NCI-H2227 treated with DMSO at 0.1 percent for 48 hours (cell line): ENCODE measurements around the gene ATP11A.
"Not testable (repeated sequence)": the region's sequence is repeated elsewhere in the genome, so short reads cannot be mapped to it uniquely, and the experiment has no call there.

Experiments
- DNase-seq: peaks from one replicate; lab custom pipeline; 2025; lab: John Stamatoyannopoulos, UW

ATP11A gene

DNA sequence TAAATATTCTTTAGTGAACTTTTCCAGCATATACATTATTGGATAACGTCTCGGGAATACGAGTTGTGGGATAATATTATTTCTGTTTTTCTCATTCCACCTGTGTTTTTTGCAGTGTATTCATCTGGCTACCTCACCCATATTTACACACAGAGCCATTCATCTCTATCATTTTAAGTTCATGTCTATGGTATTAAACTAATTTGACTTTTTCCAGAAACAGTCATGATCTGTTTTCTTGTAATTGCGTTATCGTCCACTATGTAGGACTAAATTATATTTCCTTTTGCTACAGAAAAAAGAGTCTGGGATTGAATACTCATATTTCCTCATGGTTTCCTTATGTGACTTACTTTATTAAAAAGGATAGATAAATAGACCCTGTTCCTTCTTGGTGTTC lies 2.7 kb downstream of the ATP11A start:
- DNase-seq = no peak

DNA sequence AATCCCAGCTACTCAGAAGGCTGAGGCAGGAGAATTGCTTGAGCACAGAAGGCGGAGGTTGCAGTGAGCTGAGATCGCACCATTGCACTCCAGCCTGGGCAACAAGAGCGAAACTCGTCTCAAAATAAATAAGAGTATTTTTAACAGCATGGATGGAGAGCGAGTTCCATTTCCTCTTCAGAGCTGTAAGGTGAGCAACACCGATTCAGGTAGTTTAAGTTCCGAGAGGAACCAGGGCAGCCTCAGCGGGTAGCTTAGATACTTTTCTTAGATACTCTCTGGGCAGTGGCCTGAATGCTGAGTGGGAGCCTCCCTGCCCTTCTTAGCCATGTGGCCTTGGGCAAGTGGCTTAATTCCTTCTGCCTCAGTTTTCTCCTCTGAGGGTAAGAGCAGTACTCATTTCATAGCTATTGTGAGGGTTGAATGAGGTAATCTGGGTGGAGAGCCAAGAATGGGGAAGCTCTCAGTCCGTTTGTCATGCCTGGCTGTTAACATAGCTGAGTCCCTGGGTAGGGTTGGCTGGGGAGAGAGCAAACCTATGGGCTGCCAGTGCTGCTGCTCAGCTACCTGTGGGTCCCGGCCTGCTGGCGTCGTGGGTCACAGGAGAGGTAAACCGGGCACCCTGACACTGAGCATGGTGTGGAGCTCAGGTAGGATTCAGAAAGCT lies 4.1 kb downstream of the ATP11A start:
- no peak for DNase-seq

DNA sequence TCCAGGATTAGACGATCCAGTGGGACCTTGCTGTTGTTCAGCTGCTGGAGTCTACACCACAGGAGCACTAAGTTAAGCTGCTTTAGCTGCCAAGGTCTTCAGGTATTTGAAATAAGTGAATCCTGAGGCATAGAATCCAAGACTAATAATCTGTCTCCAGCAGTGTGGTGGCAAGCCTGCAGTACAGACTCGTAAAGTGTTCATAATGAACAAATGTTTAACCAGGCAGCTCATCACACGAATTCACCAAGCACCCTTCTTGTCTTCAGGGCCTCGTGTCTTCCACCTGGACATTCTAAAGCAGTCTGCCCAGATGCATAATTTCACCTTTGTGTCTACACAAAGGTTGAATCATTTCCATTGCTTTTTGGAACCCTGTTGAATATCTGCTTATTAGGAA lies 5.3 kb downstream of the ATP11A start:
- DNase-seq = no peak

DNA sequence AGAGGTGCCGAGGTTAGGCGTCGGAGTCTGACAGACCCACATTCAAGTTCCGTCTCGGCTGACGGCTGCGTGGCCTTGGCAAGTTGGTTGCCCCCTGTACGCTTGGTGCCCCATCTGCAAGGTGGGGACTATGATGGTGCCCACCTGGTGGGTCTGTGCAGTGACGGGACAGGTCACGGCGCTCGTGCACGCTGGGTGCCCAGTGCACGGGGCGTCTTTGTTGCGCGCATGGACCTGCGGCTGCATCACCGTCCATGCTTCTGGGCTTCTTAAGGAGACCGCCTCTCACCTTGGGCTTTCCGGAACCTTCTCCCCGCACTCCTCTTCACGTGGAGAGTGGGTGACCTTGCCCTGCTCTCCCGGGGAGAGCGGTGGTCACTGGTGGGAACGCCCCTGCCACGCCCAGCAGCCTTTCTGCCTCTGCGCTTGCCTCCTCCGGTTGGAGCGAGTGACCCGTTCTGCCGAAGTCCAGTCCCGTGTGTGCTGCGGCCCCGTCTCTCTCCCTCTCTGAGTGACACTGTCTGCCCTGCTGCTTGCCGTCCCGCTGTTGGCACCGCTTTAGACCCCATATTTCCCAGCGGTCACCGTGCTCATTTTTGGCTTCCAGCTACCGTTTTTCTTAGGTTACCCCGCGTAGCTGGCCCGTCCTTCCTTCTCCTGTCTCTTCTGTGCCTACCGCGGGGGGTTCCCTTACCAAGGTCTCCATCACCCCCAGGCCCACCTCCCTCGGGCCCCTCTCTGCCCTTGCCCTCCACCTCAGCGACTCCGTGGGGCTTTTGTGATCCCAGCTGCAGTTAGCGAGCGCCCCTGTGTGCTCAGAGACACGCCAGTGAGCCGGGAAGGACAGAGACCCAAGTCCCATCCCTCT lies 6.4 kb downstream of the ATP11A start:
- no peak for DNase-seq

DNA sequence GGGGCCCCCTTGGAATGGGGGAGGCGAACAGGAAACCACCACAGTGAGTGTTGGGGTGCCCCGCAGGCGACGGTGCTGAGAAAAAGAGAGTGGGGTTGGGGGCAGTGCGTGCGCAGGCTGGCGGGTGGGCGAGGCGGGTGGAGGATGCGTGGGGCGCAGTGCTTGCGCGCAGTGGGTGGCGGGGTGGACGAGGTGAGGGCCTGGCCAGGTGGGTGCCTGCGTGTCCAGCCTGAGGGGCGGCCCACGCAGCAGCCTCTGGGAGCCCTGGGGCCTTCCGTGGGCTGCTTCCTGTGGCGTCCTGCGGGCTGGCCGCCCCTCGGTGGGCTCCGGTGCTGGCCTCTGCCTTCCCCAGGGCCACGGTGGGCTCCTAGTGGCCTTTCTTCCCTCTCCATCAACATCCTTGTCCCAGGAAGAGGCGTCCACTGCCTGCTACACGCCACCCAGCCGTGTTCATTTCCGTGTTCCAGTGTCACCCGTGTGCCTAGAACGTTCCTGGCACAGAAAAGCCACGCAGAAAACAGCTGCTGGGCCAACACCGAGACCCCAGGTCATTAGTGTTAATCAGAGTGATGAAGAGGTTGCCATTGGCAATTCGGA lies 7.1 kb downstream of the ATP11A start:
- no peak for DNase-seq

DNA sequence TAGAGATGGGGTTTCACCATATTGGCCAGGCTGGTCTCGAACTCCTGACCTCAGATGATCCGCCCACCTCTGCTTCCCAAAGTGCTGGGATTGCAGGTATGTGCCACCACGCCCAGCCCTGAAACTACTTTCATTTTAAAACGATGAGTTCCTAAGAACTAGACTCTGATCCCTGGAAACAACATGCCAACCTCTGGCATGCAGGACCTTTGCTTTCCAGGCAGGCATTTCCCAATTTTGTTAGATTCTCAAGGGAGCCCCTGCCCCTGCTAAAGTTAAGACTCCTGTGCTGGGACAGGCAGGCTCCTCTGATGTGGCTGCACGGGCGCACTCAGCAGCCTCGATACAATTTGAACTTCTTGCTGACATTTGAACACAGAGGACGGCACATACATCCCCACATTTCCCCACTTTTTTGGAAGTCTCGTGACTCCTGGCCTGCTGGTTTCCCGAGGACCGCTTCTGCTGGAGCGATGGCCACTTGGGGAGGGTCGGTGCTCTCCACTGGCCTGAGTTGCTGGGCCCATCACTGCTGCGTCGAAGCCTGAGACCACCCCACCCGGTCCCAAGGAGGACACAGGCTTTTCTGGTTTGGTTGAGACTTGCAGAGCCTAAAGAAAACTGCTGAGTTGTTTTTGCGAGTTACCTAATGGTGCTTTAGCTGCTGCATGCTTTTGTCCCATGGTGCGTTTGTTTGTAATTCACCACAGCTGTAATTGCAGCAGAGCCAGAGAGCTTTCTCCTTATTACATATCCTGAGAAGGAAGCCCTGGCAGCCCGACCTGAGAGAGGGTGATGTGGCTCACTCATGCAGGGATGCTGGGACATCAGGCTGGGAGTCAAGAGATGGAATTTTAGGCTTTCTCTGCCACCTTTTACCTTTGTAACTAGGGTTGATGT lies 8.2 kb downstream of the ATP11A start:
- DNase-seq = peak; percentile 25

DNA sequence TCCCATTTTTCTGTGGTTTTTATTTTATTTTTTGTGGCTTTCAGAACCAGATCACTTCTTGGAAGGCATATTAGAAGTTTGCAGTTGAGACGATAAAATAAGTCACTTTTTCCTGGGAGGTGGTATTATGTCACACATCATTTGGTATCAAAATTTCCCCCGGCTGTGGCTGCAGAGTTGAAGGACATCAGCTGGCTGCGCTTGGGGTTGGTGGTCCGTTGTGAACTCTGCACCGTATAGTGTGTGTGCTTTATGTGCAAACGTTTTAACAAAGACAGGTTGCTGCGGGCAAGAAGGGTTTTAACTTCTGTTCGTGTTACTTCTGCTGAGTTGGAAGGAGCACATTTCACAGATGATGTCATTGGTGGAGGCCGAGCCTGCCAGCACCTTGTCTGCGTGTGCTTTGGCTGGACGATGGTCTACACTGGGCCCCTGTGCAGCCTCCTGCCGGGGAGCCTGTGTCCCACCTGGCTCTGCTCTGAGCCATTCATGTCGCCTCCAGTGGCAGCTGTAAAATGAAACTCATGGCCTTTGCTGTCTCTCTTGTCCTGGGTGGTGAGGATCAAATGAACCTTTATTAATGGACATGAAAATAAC lies 9.6 kb downstream of the ATP11A start:
- no peak for DNase-seq

DNA sequence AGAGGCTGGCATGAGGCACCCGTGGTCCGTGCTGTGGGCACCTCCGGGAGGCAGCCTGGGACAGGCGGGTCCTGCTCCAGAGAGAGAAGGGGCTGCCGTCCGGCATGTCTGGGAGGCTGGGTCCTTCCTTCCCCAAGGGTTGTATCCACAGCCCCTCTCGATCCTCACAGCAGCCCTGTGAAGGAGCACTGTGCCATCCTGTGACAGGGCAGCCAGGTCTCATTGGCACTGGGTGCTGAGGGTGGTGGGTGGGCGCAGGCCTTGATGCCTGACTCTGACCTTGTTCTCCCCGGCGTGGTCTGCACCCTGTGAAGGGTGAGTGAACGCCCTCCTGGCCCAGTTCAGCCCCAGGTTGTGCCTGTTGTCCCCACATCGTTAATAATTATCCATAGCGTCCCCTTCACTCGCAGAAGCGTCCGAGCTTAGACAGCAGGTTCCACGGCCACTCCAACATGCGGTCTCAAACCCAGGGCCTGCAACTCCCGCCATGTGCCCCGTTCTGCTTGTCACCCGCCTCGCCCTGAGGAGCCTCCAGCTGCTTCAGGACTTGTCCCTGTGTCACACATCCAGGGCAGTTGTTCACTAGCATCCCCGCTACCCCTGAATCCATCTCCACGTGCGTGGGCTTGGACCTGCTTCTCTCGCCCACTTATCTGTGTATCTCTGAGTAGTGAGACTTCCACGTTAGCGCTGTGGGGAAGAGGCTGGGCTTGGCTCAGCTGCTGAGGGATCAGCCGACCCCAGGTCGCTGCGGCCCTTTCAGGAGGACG lies 10.6 kb downstream of the ATP11A start:
- DNase-seq = no peak

DNA sequence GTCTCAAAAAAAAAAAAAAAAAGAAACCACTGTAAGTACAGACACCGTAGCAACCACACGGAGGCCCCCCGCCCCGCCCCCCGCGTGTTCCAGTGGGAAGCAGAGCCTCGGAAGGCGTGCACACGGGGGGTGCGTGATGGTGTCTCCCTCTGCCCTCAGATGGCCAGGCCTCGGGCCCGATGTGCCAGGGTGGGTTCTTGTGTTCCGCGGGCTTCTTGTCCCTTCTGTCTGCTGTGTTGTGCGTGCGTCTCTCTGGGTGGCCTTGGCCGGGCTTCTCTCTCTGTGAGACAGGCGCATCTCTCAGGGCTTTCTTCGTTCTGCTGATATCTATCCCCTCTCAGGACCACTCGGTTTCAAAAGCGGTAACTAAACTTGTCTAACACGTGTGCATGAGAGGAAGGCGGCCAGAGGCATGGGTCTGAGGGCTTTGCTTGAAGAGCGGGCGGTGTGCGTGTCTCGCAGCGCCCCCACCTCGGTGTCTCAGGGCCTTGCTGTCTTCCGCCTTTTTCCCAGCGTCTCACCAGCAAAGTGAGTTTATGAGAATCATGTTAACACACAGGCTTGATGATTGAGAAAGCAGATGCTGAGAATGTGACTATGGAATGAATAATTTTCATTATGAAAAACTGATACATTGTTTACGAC lies 12.6 kb downstream of the ATP11A start:
- DNase-seq = no peak

DNA sequence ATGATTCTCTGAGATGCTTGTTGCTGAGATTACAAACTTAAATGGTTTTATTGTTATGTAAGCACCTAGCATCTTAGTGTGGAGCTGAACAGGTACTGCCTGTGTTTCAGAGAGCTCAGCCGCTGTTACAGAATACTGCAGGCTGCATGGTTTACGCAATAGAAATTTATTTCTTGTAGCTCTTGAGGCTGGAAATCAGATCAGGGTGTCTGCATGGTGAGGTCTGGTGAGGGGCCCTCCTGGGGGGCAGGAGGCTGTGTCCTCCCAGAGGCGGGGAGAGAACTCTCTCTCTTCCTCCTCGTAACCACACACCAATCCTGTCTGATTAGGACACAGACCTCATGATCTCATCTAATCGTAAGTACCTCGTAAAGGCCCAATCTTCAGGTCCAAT lies 13.1 kb downstream of the ATP11A start:
- DNase-seq = no peak

DNA sequence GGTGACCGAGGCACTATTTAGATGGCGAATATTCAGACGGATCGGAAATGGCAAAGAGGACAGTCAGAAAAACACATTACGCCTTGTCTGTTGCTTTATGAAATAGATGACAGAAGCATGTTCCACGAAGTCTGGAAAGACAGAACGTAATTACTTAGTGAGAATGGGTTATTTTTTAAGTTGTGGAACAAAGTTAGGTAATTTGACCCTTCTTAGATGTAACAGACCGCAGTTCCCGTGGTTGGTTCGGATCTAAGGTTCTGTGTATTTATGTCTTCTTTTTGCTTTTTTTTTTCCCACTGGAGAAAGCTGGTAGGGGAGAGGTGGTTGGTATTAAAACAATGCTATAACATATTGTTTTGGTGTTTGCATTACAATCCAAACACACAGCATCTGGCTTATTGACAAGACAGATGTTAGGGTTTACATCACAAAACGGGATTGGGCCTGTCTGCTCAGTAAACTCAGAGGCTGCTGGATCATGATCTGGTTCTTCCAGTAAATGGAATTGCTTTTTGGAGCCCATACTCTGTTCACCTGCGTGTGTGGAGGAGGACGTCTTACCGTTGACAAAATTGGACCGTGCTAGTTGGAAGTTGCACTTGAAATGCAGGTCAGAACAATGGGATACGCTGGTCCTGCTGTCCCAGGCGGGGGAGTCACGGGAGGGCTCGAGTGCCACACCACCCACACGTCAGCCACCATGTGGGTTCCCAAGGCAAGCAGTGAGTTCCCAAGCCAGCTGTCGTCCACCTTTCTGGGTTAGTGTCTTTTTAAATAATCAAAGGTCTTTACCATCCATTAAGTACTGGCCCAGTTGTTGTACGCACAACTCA lies 13.8 kb downstream of the ATP11A start:
- no peak for DNase-seq

DNA sequence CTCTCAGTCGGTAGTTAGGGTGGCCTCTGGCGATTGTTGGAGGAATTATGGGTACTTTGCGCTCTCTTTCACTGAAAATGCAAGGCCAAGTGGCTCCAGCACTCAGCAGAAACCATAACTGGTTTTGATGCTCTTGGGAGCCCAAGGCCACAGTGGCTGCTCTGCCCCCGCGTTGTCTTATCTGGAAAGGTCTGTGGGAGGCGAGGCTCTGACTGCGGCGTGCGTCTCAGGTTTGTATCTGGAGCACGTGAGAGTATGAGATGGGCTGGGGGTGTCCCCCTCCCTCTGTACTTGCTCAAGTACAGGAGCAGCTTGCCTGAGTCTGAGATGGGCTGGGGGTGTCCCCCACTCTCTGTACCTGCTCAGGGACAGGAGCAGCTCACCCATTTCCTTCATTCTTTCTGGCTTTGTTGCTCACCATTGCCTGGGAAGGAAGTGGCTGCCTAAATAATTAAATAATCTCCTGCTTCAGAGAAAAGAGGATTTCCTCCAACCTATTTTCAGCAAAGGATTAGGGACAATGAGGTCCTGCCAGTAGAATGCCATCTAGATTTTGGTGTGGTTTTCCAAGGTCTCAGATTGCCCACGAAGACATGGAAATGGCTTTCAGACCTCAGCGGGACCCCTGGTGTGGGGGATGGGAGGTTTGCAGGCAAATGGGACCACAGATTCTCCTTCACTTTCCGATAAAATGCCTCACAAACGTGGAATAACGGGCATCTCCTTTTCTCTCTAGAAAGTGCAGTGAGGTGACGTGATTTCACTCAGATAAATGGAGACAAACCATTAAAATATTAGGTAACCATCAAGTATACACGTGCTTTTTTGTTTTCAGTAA lies 14.7 kb downstream of the ATP11A start:
- no peak for DNase-seq

DNA sequence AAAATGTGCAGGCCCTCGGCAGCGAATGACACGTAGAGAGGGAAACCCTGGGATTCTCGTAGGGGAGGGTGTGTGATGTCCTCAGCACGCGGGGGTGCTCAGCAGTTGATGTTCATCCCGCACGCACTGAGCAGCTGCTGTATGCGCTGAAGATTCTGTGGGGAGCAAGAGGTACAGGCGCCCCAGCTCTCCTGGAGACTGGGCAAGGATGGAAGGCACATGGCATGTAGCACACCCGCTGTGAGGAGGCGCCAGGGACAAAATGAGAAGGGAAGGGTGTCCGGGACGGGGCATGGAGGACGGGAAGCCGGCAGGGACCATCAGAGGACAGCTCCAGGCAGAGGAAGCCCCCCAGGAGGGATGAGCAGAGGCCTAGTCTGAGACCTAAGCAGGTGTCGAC lies 15.4 kb downstream of the ATP11A start:
- DNase-seq = no peak

DNA sequence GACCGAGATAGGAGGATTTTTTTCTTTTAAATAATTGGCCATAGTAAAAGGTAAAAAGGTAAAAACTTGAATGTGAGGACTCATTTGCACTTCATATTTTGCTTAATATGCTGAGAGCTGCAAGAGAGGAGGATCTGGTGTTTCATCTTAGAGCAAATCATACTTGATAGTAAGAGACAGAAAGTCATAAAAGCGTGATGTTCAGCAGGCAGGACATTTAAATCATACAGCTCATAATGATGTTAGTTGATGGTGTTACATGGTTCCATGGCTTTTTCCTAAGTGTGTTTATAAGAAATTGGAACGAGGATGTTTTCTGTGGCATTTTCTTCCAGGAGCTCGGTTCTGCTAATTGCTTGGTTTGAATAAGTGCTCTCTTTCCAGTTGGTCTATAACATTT lies 16.3 kb downstream of the ATP11A start:
- DNase-seq = no peak

DNA sequence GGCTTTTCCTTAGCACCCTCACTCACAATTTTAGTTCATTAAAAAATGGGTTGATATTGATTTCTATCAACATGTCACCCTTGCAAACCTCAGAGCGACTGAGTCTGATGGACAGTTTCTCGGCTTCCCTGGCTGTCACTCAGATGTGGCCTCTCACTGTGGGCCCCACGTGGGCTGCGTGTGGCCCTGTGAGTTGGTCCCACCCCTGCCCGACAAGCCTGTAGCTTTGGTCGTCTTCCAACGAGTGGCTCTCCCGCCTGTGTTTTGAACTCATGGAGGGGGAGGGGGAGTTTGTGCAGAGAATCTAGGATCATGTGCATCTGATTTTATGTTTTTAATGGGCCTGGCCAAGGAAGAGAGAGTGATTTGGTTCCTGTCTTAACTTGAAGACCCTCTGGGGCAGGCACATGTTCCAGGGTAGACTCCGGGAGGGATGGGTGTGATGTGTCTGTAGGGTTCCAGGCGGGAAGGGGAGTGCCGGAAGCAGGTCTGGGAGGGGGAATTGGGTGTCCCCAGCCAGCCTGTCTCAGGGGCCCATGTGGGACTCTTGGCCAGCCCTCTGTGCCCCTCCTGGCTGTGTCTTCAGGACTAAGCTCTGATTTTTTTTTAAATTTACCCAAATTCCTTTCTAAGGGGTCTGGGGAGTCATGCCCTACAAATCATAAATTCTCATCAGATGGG lies 18.9 kb downstream of the ATP11A start:
- no peak for DNase-seq

DNA sequence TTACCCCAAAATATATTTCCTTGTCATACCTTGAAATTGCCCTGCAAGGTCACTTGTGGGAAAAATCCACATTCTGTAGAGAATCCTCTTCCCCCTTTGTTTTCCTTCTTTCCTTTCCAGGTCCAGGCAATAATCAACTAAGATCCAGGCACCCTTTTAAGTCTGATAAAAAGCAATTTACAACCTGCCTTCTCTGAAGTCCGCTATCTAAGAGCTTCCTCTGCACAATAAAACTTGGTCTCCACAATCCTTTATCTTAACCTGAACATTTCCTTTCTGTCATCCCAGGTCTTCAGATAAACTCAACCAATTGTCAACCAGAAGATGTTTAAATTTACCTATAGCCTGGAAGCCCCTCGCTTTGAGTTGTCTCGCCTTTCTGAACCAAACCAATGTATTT lies 19.5 kb downstream of the ATP11A start:
- not testable (repeated sequence) for DNase-seq

DNA sequence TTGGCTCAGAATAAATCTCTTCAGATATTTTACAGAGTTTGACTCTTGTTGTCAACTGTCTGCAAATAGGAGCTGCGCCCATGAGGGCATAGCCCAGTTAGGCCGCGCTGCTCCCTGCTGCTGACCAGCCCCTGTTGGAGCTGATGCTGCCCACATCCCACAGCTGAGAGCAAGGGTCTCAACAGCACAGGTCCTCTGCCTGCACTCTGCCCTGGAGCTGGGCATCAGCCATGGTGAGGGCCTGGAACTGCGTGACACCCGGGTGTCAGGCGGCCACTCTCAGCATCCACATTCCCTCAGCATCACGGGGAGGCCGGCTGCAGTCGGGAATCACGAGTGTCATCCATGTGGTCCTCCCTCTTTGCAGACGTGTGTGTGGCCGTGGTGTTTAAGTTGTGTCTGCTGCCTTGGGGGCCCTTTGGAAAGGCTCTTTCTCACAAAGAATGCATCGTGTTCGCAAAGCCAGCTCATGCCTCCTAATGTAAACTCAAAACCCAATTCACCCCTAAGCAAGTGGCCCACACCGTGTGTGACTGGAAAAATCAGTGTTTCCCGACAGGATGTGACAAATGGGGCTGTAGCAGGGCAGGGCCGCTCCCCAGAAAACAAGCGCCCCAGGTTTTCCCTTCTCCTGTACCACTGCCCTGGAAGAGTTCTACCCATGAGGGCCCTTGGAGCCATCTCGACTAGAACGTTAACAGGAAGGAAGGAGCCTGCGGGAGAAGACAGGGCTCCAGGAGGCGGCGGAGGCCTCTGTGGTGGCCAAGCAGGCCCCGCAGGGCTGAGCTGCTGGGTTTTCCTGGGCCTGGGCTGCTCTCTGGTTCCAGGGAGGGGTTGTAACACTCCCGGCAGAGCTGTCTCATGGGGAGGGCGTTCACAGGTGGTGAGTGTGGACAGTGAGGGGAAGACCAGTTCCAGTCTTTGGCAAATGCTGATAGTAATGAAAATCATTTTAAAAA lies 20.3 kb downstream of the ATP11A start:
- DNase-seq = no peak
